ENCODE measurements around the gene RALGPS1.

RALGPS1 gene

GRCh38 chr9:127245637-127246164 lies 331.1 kb downstream of the RALGPS1 start:
- POLR2A ChIA-PET, result interaction anchor here (1.2 to 1.8 kb wide), 5 partner anchors 21 to 205 kb away, joined by 3 to 14 read pairs (median 7); partner anchors contain the start of genes LRSAM1, RPL12, SLC2A8 and ZNF79
- CTCF ChIA-PET, result interaction anchor here (1.2 kb wide), 1 partner anchor 30 kb away, joined by 4 read pairs; no protein-coding TSS in a partner anchor
- H3K9me3 ChIP-seq (ENCODE audit: control insufficient read depth, insufficient read depth, low read depth, low read length), result no peaks in the 10 kb centered on the region
- no peak overlapping the region for H3K27ac ChIP-seq (ENCODE audit: extremely low read depth, low read depth, low read length)
- H3K4me1 ChIP-seq (ENCODE audit: control insufficient read depth, insufficient read depth, low read length), result no peaks in the 10 kb centered on the region
- H3K4me3 ChIP-seq (ENCODE audit: low read depth, low read length), result peak overlapping the region; percentile 71
- peaks cover 0 to 6% of the 10 kb centered on the region in 2 experiments; a peak in 1 of 3 replicates for H3K36me3 ChIP-seq (ENCODE audit: control insufficient read depth in 2 of 2, insufficient read depth in 1 of 2, low read length in 2 of 2)
- TF ChIP-seq ZBTB48 (tag by site-specific recombination; IDR thresholded peaks at IDR 0.05) (peak; percentile 37; the same call in 1 of the 2 replicates), ELK4 (IDR thresholded peaks at IDR 0.05; ENCODE audit: borderline replicate concordance, low read depth, low read length) (no peak)

DNA sequence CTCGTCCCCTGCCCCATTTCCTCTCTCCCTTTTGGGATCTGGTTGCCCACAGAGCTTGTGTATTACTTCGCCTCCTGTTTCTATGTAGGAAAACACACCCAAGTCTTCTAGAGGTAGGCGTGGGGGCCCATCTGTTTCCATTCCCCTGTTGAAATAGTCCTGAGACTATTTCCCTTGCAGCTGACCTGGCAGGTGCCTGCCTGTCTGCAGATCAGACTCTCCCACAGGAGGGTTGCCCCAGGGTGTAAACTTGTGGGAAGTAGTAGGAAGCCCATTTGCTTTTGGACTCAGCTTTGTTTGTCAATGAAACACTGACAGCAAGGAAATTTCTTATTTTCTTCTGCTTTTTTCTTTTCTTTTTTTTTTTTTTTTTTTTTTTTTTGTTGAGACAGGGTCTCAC lies 333.7 kb downstream of the RALGPS1 start:
- ChIA-PET POLR2A (interaction anchor here (0.6 to 1.1 kb wide), 4 partner anchors 8 to 174 kb away, joined by 3 to 5 read pairs (median 4); partner anchors contain the start of gene SLC2A8), CTCF (interaction anchor here (1.2 kb wide), 1 partner anchor 35 kb away, joined by 3 read pairs; no protein-coding TSS in a partner anchor)
- Histone ChIP-seq H3K4me1 (ENCODE audit: control insufficient read depth, insufficient read depth, low read length) (no peaks in the 10 kb centered on the region), H3K9me3 (ENCODE audit: control insufficient read depth, insufficient read depth, low read depth, low read length) (no peaks in the 10 kb centered on the region), H3K36me3 (ENCODE audit: control insufficient read depth in 2 of 2, insufficient read depth in 1 of 2, low read length in 2 of 2) (peaks cover 0 to 4% of the 10 kb centered on the region in 2 experiments; a peak in 1 of 3 replicates), H3K4me3 (ENCODE audit: low read depth, low read length) (no peak overlapping the region), H3K27ac (ENCODE audit: extremely low read depth, low read depth, low read length) (no peak overlapping the region)
- no peak for TF ChIP-seq OSR2 (tag by site-specific recombination; IDR thresholded peaks at IDR 0.05)
- no peak for TF ChIP-seq PRDM6 (tag by site-specific recombination; IDR thresholded peaks at IDR 0.05)
- no peak for TF ChIP-seq YY1 (tag by site-specific recombination; IDR thresholded peaks at IDR 0.05)
- TF ChIP-seq ZNF416 (tag by site-specific recombination; IDR thresholded peaks at IDR 0.05), result no peak
- no peak for TF ChIP-seq ZNF16 (tag by site-specific recombination; IDR thresholded peaks at IDR 0.05; ENCODE audit: low read depth)
- no peak for TF ChIP-seq ZNF341 (tag by site-specific recombination; IDR thresholded peaks at IDR 0.05; ENCODE audit: low read depth)
- TF ChIP-seq PRDM1 (tag by site-specific recombination; IDR thresholded peaks at IDR 0.05), result no peak
- TF ChIP-seq ZNF621 (tag by site-specific recombination; IDR thresholded peaks at IDR 0.05), result no peak
- no peak for TF ChIP-seq ZNF112 (tag by site-specific recombination; IDR thresholded peaks at IDR 0.05)
- no peak for TF ChIP-seq ZNF10 (tag by site-specific recombination; IDR thresholded peaks at IDR 0.05)
- TF ChIP-seq SP7 (tag by site-specific recombination; IDR thresholded peaks at IDR 0.05), result no peak
- no peak for TF ChIP-seq ZNF791 (tag by site-specific recombination; IDR thresholded peaks at IDR 0.05)

DNA sequence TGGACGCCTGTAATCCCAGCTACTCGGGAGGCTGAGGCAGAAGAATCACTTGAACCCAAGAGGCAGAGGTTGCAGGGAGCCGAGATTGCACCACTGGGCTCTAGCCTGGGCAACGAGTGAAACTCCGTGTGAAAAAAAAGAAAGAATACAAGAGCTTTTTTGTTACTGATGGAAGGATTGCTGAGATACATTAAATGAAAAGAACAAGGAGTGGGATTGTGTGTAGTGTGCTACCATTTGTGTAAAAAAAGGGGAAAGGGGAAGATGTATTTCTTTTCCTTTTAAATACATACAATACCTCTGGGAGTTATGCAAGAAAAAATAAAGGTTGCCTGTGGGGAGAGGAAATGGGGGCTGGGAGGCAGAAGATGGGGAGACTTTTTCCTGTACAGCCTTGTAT lies 335.3 kb downstream of the RALGPS1 start:
- Histone ChIP-seq H3K36me3 (ENCODE audit: control insufficient read depth in 2 of 2, insufficient read depth in 1 of 2, low read length in 2 of 2) (no peaks in the 10 kb centered on the region), H3K4me1 (ENCODE audit: control insufficient read depth, insufficient read depth, low read length) (no peaks in the 10 kb centered on the region), H3K9me3 (ENCODE audit: control insufficient read depth, insufficient read depth, low read depth, low read length) (no peaks in the 10 kb centered on the region), H3K4me3 (ENCODE audit: low read depth, low read length) (no peak overlapping the region), H3K27ac (ENCODE audit: extremely low read depth, low read depth, low read length) (no peak overlapping the region)
- POLR2A ChIA-PET, result interaction anchor here (0.6 kb wide), 1 partner anchor 19 kb away, joined by 3 read pairs; no protein-coding TSS in a partner anchor
- TF ChIP-seq ZNF707 (tag by site-specific recombination; IDR thresholded peaks at IDR 0.05), result no peak
- TF ChIP-seq ZNF341 (tag by site-specific recombination; IDR thresholded peaks at IDR 0.05; ENCODE audit: low read depth), result no peak
- no peak for TF ChIP-seq ZNF785 (tag by site-specific recombination; IDR thresholded peaks at IDR 0.05)
- CTCF ChIA-PET, result interaction anchor here (0.7 to 1.8 kb wide), 2 partner anchors 14 to 38 kb away, joined by 4 to 7 read pairs; no protein-coding TSS in a partner anchor
